Stimulated activated CD4-positive, alpha-beta T cell treated with anti-CD3 and anti-CD28 coated beads, Interleukin-15, amount 100 ng/mL, for 24 hours (primary cell): ENCODE measurements around the gene FAM216A.
A peak's percentile ranks its signal among the peaks of the same experiment; 100 is the strongest.
"Not testable (repeated sequence)": the region's sequence is repeated elsewhere in the genome, so short reads cannot be mapped to it uniquely, and the experiment has no call there.

Experiments
- DNase-seq: peaks from one replicate; pipeline ENCODE4 v3.0.0-alpha.2; 2020

The FAM216A gene

DNA sequence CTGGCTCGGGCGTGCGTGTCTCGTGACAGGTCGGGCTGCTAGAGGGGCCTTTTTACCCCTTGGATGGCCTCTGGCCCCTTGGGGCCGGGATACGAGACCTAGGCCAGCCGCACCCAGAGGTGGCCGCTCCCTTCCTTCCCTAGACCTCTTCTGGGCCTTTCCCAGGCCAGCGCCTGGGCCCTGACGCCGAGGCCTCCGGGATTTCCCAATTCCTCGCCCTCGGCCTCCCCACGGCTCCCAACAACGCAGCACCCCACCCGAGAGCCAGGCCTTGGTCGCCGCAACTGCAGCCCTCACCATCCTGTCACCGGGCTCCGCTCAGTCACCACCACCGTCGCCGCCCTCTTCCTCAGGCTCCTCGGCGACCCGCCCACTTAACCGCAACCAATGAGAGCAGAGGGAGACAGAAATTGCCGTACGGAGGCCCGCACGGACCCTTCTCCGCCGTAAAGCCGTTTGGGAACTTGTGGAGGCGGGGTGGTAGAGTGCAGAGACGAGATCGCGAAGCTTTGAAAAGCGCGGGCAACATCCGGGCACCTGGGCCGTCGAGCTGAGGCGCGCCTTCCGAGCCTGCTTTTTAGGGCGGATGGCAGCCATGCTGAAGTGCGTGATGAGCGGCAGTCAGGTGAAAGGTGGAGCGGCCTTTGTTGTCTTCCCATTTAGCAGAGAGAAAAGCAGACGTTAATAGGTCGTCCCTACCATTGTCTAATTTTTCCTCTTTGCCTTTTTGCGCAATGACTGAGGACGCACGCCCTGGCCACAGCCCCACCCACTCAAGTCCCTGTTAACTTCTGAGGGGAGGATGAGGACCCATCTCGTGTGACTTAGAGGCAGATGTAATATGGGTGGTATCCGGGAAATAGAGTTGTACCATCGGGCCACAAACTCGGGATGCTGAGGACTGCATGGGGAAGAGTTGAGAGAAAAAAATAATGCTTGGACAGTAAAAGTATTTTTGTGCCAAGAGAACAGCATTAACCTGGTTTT lies 33.4 kb downstream of the FAM216A start, which contains the start of the genes RAD9B and VPS29:
Gene RAD9B (plus strand): TSS at position 580 of the 987 bp plus-strand sequence. CDS start 7 bp downstream, at position 587.
Gene VPS29 (minus strand): TSS at position 360 of the 987 bp plus-strand sequence. CDS start 60 bp downstream, at position 300.
- peak; percentile 99 for DNase-seq

DNA sequence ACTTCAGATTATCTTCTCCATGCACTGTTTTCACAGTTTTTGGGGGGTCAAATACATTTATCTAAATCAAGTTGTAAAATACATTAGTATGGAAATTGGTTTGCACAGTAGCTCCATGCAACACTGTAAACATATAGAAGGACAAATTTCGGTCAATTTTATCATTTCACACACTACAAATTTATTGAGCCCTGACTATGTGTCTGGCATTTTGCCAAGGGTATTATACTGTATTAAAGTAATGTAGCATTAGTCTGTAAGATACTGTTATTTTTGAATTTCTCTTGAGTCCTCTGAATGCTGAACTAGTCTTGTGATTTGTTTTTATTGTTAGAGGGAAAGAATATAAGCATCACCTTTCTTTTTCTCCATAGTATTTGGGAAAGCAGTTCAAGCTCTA lies 34.8 kb downstream of the FAM216A start:
- DNase-seq: no peak

DNA sequence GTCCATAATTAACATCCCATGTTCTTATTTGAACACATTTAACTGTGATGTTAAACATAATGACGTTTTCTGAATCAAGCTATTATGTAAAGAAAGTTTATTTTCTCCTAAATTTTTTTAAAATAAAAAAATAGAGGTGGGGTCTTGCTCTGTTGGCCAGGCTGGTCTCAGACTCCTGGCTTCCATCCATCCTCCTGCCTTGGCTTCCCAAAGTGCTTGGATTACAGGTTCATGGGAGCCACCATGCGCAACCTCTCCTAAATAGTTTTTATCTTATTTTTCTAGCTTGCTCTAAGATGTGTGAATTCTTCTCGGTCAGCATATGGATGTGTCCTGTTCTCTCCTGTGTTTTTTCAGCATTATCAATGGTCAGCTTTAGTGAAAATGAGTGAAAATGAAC lies 36.7 kb downstream of the FAM216A start:
- DNase-seq: no peak

DNA sequence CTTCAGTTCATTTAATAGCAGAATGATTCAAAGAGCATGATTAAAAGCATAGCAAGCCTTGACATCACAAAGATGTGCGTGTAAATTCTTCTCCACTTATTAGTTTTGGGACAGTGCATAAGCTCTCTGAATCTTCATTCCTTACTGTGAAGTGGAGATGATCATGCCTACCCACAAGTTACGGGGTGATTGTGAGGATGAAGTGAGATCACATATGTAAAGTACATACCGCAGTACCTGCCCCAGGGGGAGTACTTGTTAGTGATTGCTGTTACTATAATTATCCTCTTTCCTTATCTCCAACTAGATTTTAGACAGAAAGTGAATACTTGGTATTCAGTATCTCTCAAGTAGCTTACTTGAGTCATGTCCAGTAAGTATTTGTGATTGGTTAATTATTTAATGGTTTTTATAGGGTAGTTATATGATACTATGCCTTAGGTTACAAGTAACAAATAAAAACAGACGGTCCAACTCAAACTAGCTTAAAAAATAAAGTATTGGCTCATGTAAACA lies 39.5 kb downstream of the FAM216A start:
- no peak for DNase-seq

DNA sequence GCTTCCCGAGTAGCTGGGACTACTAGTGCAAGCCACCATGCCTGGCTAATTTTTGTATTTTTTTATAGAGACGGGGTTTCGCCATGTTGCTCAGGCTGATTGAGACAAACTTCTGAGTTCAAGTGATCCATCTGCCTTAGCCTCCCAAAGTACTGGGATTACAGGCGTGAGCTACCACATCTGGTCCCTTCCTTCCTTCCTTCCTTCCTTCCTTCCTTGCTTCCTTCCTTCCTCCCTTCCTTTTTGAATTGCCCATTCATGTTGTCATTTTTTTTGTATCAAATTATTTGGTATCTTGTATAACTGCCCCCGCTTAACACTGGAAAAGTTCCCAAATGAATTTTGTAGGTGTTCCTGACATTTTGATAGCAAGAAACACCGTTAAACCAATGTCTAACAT lies 45.2 kb downstream of the FAM216A start:
- DNase-seq: no peak

DNA sequence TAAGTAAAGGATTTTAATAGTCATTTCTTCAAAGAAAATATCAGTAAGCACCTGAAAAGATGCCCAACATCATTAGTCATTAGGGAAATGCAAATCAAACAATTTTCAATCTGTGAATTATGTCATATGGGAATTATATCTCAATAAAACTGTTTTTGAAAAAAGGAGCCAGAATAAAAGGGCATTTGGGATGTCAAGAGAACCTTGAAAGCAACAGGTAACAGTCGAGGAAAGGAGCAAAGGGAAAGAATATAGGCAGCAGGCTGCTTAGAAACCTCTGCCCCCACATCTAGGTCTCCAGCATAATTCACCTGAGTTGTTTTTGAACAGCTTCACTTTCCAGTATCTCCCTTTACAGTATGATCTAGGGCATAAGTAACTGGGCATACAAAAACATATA lies 45.7 kb downstream of the FAM216A start:
- DNase-seq: no peak

DNA sequence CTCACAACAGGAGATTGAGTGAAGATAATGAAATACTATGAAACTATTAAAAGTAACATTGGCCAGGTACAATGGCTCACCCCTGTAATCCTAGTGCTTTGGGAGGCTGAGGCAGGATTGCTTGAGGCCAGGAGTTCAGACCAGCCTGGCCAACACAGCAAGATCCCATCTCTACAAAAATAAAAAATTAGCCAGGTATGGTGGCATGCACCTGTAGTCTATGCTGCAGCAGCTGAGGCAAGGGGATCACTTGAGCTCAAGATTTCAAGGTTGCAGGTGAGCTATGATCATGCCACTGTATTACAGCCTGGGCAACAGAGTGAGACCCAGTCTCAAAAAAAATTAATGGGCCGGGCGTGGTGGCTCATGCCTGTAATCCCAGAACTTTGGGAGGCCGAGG lies 48.4 kb downstream of the FAM216A start:
- DNase-seq: no peak

DNA sequence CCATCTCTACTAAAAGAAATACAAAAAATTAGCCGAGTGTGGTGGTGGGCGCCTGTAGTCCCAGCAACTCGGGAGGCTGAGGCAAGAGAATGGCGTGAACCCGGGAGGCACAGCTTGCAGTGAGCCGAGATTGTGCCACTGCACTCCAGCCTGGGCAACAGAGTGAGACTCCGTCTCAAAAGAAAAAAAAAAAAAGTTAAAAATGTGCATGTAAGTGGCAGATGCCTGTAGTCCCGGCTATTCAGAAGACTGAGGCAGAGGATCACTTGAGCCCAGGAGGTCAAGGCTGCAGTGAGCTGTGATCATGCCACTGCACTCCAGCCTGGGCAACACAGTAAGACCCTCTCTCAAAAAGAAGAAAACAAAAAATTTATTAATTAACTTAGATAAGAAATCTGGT lies 49.4 kb downstream of the FAM216A start:
- DNase-seq: not testable (repeated sequence)

DNA sequence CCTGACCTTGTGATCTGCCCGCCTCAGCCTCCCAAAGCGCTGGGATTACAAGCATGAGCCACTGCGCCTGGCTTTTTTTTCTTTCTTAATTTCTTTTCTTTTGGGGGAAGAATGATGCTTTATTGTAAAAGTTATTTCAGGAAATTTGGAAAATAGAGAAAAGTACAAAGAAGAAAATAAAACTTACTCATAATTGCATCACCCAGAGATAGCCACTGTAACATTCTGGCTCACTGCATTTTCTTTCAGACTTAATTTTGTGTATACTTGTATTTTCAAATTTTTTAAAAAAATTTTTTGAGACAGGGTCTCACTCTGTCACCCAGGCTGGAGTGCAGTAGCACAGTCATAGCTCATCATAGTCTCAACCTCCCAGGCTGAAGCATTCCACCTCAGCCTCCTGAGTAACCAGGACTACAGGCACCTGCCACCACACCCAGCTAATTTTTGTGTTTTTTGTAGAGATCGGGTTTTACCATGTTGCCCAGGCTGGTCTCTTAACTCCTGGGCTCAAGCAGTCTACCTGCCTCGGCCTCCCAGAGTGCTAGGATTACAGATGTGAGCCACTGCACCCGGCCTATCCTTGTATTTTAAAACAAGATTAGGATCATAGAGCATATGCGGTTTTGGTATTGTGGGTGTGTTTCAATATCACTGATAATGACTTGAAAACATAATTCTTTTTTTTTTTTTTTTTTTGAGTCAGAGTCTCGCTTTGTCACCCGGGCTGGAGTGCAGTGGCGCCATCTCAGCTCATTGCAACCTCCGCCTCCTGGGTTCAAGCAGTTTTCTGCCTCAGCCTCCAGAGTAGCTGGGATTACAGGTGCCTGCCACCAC lies 52.4 kb downstream of the FAM216A start:
- DNase-seq: peak; percentile 45

DNA sequence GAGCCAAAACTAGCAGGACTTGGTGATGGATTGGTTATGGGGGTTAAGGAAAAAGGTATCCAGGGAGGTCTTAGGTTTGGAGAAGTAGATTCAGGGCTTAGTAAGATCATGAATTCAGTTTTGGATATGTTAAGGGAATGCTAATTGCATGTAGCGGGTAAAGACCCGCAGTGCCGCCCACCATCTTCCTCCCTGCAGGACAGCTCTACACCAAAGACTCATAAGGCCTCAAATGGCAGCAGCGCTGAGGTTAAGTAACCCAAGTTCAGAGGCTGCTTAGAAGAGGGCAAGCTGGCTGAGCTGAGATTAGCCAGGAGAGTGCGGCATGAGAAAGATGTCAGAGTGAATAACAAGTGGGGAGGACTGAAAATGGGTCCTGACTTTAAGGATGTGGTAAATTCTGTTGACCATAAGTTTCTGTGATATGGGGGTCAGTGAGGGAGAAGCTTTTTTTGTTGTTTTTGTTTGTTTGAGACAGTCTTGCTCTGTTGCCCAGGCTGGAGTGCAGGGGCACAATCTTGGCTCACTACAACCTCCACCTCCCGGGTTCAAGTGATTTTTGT lies 59.7 kb downstream of the FAM216A start:
- no peak for DNase-seq

DNA sequence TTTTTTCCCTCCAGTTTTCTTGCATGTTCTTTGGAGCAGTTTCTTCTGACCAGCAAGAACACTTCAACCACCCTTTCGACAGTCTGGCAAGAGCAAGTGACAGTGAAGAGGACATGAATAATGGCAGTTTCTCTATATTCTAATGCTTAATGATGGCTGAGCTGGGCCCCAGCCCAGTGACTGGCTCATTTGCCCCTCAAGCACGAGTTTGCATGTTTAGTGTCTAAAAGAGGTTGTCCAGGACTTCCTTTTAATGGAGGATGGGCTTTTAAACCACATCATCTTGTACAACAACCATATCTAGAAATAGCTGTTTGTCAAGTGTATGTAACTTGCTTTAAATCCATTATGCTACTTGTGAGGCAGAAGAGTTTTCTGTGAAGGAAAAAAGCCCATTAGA lies 61.9 kb downstream of the FAM216A start:
- DNase-seq: no peak

DNA sequence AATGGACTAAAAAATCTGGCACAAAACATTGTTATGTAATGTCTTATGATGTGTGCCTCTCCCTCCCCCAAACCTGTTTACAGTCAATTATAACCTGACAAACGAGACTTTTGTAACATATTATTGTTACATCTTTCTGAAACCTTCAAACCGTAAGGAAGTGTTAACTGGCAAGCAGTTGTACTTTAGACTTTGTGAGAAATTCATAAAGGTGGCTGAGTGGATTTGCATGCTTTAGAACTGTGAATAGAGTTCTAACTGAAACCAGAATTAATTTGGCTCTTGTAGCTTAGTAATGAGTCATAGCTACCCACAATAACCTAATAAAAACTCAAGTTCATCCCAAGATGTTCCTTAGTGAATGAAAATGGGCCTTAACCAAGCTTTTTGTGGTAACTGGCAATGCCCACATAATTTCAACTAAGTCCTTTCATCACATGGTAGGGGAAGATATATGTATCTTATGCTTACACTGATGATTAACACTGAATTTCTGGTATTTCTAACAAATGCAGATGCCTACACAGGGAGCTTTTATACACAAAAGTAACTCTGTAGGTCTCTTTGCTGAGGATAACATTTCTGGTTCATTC lies 63.2 kb downstream of the FAM216A start:
- no peak for DNase-seq

DNA sequence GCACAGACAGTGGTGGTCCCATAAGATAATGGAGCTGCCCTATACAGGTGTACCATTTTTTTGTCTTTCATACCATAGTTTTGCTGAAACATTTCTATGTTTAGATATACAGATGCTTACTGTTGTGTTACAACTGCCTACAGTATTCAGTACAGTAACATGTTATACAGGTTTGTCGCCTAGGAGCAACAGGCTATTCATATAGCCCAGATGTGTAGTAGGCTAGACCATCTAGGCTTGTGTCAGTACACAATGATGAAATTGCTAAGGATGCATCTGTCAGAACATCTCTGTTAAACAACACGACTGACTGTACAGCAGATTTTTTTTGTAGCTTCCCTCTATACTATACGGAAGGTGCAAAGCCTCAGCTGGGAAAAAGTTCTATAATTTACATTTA lies 64.0 kb downstream of the FAM216A start:
- no peak for DNase-seq

DNA sequence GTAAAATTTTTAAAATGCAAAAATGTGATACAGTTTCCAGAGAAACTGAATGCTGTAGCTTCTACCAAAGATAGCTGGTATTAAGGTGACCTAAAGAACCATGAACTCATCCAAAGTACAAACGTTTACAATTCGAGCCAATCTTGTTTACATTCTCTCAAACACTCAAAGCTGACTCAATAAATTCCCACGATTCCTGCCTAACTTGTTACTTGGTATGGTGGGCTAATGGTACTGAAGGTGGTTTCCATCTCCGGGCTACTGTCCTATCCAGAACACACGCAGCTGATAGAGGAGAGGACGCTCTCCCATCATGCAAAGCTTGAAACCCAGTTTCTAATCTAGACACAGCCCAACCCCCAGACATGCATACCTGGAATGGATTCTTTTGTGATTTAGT lies 65.0 kb downstream of the FAM216A start:
- DNase-seq: no peak

DNA sequence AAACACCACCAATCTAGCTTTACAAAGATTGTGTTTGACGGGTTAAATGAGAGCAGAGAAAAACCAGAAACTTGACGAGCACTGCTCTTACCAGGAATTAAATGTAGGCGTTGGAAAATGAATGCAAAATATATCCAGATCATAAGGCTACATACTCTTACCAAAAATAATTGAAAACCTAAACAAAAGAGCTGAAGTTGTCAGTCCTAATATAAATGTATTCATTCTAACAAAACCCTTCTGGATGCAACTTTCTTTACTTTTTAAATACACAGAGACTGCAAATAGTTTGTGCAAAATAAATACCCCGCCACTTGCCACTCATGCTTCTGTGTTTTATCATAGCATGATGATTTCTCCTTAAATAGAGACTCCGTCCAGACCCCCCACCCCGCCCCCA lies 66.2 kb downstream of the FAM216A start:
- no peak for DNase-seq

DNA sequence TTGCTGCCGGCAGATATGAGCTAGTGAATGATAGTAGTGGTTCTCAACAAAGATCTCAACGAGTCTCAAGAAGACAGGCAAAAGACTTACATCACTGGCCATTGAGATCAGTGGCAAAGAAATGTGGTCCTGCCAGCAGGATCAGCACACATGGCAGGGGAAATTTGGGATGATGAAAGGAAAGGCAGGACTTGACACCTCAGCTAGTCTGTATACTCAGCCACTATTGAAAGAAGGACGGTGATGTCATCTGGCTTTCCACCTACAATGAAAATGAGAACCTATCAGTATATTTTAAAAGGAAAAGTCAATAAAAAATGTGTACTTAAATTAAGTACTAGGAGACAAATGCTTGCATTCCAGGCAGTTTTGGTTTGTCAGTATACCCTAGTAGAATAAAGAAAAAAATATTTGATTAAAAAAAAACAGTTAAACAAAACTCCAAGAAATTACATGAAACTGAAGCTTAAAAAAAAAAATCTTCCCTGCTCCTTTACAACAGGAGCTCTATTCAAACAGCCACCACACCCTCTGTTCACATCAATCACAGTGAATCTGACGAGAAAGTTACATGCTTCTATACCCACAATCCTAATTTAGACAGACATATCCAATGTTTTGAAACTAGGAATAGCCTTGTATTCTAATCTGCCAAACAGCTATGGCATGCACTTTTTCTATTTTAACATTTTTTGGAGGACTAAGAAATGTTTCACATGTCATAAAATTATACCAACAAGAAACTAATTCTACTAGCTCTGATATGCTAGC lies 68.4 kb downstream of the FAM216A start:
- no peak for DNase-seq

DNA sequence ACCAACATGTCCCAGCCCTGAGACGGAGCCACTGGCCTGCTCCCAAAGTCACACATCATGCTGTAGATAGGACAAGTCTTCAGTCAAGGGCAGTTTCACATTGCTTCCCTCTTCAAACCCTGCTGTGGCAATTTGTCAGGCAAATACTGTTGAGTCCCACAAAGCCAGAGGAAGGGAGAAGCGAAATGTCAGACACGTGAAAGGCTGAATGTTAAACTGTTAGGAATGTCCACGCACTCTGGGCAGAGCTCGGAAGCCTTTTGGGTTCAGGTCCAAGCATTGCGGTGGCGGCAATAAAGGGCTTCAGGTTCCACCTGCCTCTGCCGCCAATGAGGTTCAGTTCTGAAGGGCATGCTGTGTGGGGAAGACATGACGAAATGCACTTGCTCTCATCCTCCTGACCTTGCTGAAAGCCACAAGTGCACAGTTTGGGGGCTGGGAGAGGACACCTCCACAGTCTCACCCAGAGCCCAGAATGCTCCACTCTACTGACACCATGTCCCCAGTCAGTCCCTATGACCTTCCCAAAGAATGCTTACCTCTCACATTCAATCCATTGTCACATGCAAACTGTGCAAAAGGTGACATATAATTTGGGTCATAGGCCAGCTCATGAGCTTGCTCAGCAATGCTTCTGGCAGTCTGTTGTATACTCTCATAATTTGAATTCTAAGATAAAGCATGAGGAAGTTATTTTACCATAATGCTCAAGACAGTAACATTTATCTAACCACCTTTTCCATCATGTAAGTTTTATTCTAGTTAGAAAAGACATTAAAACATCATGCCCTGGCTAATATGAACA lies 69.2 kb downstream of the FAM216A start:
- no peak for DNase-seq

DNA sequence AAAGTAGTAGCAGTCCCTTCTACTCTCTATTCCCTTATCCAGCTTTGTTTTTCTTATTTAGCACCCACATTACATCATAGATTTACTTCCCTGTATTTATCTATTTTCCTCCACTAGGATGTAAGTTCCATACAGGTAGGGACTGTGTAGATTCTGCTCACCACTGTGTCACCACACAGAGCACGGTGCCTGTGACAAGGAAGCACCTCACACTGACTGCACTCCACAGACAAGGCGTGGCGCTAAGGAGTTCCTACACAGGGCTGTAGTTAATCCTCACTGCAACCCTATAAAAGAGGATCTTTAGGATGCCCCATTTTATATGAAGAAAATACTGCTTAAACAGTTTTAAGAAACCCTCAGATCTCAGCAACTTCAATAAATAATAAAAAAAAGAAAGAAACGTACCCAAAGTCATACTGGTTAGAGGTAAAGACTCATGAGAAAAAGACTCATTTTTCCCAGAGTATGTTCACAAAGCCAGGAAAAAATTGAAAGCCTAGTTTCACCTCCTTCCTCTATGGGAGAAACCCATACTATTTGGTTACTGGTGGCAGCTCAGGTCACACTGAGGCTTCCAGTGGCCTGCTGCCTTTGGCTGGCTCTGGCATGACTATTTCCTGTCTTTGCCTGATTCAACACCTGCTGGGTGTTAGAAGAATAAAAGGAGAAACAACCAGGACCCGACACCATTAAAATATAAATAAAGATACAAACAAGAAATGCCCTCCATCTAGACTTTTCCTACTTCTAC lies 70.4 kb downstream of the FAM216A start:
- DNase-seq: no peak
